Epithelial cell of esophagus (primary cell): ENCODE data around the gene ICAM5.

Experiments used
- DNase-seq: peaks from one replicate; pipeline ENCODE4 v3.0.0; 2010; ENCODE audit warnings: low read depth
- H3K4me3 ChIP-seq: 2 replicates; pipeline ENCODE4 v1.5.1; 2011; ENCODE audit warnings: mild to moderate bottlenecking, low read length, control low read depth
- CTCF ChIP-seq: IDR thresholded peaks from 2 replicates; pipeline ENCODE4 v1.5.1; 2011; ENCODE audit warnings: low read depth, mild to moderate bottlenecking, low read length, control low read depth, inconsistent platforms; ENCODE audit not compliant: insufficient read depth; ENCODE audit errors: missing control alignments

Gene ICAM5

GRCh38 chr19:10260141-10260584, 29.6 kb upstream of the ICAM5 start:
- no peak overlapping the region for H3K4me3 ChIP-seq
- TF ChIP-seq CTCF = no peak

GRCh38 chr19:10262771-10263170, 27.0 kb upstream of the ICAM5 start:
- TF ChIP-seq CTCF = no peak
- DNase-seq = no peak
- no peak overlapping the region for H3K4me3 ChIP-seq

More at GRCh38 chr19:10260141-10260584, 29.6 kb upstream of the ICAM5 start:
- peak; percentile 96 for DNase-seq

- no peak for TF ChIP-seq CTCF
- DNase-seq = no peak
- no peak overlapping the region for H3K4me3 ChIP-seq
These were observed 23.0 kb upstream of the ICAM5 start for GRCh38 chr19:10266706-10267105.

- no peak overlapping the region for H3K4me3 ChIP-seq
- no peak for DNase-seq
- no peak for TF ChIP-seq CTCF
These were observed 21.7 kb upstream of the ICAM5 start for GRCh38 chr19:10268071-10268470.

GRCh38 chr19:10269333-10270179, 20.2 kb upstream of the ICAM5 start:
- H3K4me3 ChIP-seq = peak overlapping the region; percentile 39
- DNase-seq = peak; percentile 76
- TF ChIP-seq CTCF = peak; percentile 86

- no peak for DNase-seq
- H3K4me3 ChIP-seq = peak overlapping the region; percentile 39
- no peak for TF ChIP-seq CTCF
These were observed 19.6 kb upstream of the ICAM5 start for GRCh38 chr19:10270180-10270615.
